ENCODE measurements around the gene TTC27. TPM values are rescaled to one million over a fixed set of nuclear protein-coding genes. Genes with fewer than 3 reads are reported as not detected.

TTC27 gene
- 10 to 100 TPM; 10.5 to 46.2 (median 17.9) TPM for total RNA-seq

GRCh38 chr2:32627814-32628579 is at the start of gene TTC27:
Gene TTC27 (plus strand): TSS chr2:32628050. CDS start chr2:32628293, 243 bp downstream.
- no peaks in the 10 kb centered on the region for H3K9me3 ChIP-seq
- no peaks in the 10 kb centered on the region for H3K36me3 ChIP-seq
- TF ChIP-seq CTCF (IDR thresholded peaks at IDR 0.05): no peak
- DNase-seq: peak; percentile 93 to 94
- intact Hi-C loops (cut with DNase I; ENCODE audit: low total_unique reads): no loop called here
- peaks cover 0 to 4% of the 10 kb centered on the region in 2 donors for H3K4me1 ChIP-seq
- H3K4me3 ChIP-seq: peak within 1 kb of the TSS; percentile 70 to 86
- H3K27ac ChIP-seq: peak within 1 kb of the TSS; percentile 48 to 74
- no peaks in the 10 kb centered on the region for H3K27me3 ChIP-seq

GRCh38 chr2:32591669-32592463 is 36.0 kb upstream of the TTC27 start:
- Histone ChIP-seq H3K4me1 (no peaks in the 10 kb centered on the region), H3K36me3 (no peaks in the 10 kb centered on the region), H3K27me3 (no peaks in the 10 kb centered on the region), H3K9me3 (no peaks in the 10 kb centered on the region), H3K4me3 (no peak overlapping the region), H3K27ac (no peak overlapping the region)
- intact Hi-C loops (cut with DNase I; ENCODE audit: low total_unique reads): no loop called here
- no peak for DNase-seq
- TF ChIP-seq CTCF (IDR thresholded peaks at IDR 0.05): no peak
- no peak for TF ChIP-seq POLR2A (IDR thresholded peaks at IDR 0.05)

- no peak overlapping the region for H3K27ac ChIP-seq
- no peaks in the 10 kb centered on the region for H3K27me3 ChIP-seq
- intact Hi-C loops (cut with DNase I; ENCODE audit: low total_unique reads): no loop called here
- no peaks in the 10 kb centered on the region for H3K4me1 ChIP-seq
- no peaks in the 10 kb centered on the region for H3K9me3 ChIP-seq
- H3K4me3 ChIP-seq: no peak overlapping the region
- H3K36me3 ChIP-seq: no peaks in the 10 kb centered on the region
- DNase-seq: no peak
- TF ChIP-seq POLR2A (IDR thresholded peaks at IDR 0.05) (no peak), CTCF (IDR thresholded peaks at IDR 0.05) (no peak)
These were observed 33.3 kb upstream of the TTC27 start for GRCh38 chr2:32594573-32594972.

- Histone ChIP-seq H3K4me3 (no peak overlapping the region), H3K27me3 (no peaks in the 10 kb centered on the region), H3K36me3 (no peaks in the 10 kb centered on the region), H3K27ac (no peak overlapping the region), H3K9me3 (no peaks in the 10 kb centered on the region), H3K4me1 (no peaks in the 10 kb centered on the region)
- no peak for DNase-seq
- intact Hi-C loops (cut with DNase I; ENCODE audit: low total_unique reads): no loop called here
- TF ChIP-seq CTCF (IDR thresholded peaks at IDR 0.05) (no peak), POLR2A (IDR thresholded peaks at IDR 0.05) (no peak)
These were observed 16.5 kb upstream of the TTC27 start for GRCh38 chr2:32611366-32611765.

- no peaks in the 10 kb centered on the region for H3K36me3 ChIP-seq
- H3K4me3 ChIP-seq: no peak overlapping the region
- H3K4me1 ChIP-seq: no peaks in the 10 kb centered on the region
- TF ChIP-seq CTCF (IDR thresholded peaks at IDR 0.05) (no peak), POLR2A (IDR thresholded peaks at IDR 0.05) (no peak)
- DNase-seq: no peak
- no peak overlapping the region for H3K27ac ChIP-seq
- no peaks in the 10 kb centered on the region for H3K9me3 ChIP-seq
- H3K27me3 ChIP-seq: no peaks in the 10 kb centered on the region
- intact Hi-C loops (cut with DNase I; ENCODE audit: low total_unique reads): no loop called here
These were observed 16.1 kb upstream of the TTC27 start for GRCh38 chr2:32611771-32612170.

Measured in uterus (tissue), 4 donors.